ENCODE results near the gene STRN3.

DNA sequence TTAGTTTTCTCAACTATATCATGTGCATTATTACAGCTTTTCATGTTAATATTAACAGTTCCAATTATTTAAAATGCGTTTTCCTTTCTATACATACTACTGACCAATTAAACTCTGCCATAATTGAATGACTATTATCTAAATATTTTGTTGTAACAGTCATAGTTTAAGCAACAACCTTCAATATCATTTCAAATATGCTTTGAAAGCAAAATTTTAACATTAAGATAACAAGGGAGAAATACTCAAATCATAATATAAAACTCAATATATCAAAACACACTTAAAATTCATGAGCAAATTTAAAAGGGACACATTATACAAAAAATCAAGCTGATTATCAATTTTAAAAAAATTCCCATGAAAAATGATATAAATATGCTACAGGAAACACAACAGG, 111.4 kb downstream of the STRN3 start:
- TF ChIP-seq, protein P1, sequence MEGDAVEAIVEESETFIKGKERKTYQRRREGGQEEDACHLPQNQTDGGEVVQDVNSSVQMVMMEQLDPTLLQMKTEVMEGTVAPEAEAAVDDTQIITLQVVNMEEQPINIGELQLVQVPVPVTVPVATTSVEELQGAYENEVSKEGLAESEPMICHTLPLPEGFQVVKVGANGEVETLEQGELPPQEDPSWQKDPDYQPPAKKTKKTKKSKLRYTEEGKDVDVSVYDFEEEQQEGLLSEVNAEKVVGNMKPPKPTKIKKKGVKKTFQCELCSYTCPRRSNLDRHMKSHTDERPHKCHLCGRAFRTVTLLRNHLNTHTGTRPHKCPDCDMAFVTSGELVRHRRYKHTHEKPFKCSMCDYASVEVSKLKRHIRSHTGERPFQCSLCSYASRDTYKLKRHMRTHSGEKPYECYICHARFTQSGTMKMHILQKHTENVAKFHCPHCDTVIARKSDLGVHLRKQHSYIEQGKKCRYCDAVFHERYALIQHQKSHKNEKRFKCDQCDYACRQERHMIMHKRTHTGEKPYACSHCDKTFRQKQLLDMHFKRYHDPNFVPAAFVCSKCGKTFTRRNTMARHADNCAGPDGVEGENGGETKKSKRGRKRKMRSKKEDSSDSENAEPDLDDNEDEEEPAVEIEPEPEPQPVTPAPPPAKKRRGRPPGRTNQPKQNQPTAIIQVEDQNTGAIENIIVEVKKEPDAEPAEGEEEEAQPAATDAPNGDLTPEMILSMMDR (IDR thresholded peaks at IDR 0.05; ENCODE audit: low read length) = no peak
- no peak for TF ChIP-seq EZH2 (IDR thresholded peaks at IDR 0.05; ENCODE audit: borderline replicate concordance, low read length)

All from OCI-LY1 (cell line).